ENCODE results near the gene SOCS2.

SOCS2 gene

GRCh38 chr12:93594766-93595311 lies 22.4 kb downstream of the SOCS2 start:
- TF ChIP-seq OSR1 (CRISPR knock-in tag; IDR thresholded peaks at IDR 0.05) (no peak), ZFP30 (CRISPR knock-in tag; IDR thresholded peaks at IDR 0.05) (no peak), ZNF565 (CRISPR knock-in tag; conservative IDR thresholded peaks at IDR 0.05; ENCODE audit: low read depth) (no peak)
- ATAC-seq: no peak

GRCh38 chr12:93595351-93595750 lies 22.9 kb downstream of the SOCS2 start:
- ATAC-seq: peak; percentile 27
- no peak for TF ChIP-seq TOX (CRISPR knock-in tag; IDR thresholded peaks at IDR 0.05; ENCODE audit: borderline replicate concordance)
- no peak for TF ChIP-seq ZFP3 (CRISPR knock-in tag; IDR thresholded peaks at IDR 0.05)
- TF ChIP-seq BACH2 (CRISPR knock-in tag; IDR thresholded peaks at IDR 0.05; ENCODE audit: borderline replicate concordance): no peak
- TF ChIP-seq ZC3H10 (CRISPR knock-in tag; IDR thresholded peaks at IDR 0.05): 0 out of 2 replicates have a peak, but pooled peaks have one; percentile 34

DNA sequence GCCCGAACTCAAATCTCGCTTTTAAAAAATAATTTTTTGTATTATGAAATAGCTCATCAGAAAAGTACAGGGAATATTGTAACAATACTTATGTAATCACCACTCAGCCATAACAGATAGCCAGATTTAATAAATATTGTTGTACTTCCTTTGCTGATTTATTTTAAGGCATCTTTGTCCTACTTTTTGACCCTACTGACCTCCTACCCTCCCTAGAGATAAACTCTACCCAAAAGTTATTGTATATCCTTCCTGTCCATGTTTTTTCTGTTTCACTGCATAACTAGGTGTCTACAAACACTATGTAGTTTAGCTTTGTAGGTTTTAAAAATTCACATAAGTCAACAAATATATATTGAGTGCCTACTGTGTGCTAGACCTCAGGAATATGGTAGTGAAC lies 25.1 kb downstream of the SOCS2 start:
- no peak for ATAC-seq

More for the DNA sequence above, 25.1 kb downstream of the SOCS2 start:
- TF ChIP-seq BACH2 (CRISPR knock-in tag; IDR thresholded peaks at IDR 0.05; ENCODE audit: borderline replicate concordance) (no peak), ZNF70 (CRISPR knock-in tag; IDR thresholded peaks at IDR 0.05) (no peak), ZC3H10 (CRISPR knock-in tag; IDR thresholded peaks at IDR 0.05) (no peak), ISL1 (CRISPR knock-in tag; IDR thresholded peaks at IDR 0.05) (no peak), CSDC2 (CRISPR knock-in tag; IDR thresholded peaks at IDR 0.05) (no peak), POU6F1 (CRISPR knock-in tag; IDR thresholded peaks at IDR 0.05; ENCODE audit: borderline replicate concordance, low read depth) (no peak), RARB (CRISPR knock-in tag; IDR thresholded peaks at IDR 0.05) (no peak), TCF4 (CRISPR knock-in tag; IDR thresholded peaks at IDR 0.05; ENCODE audit: borderline replicate concordance) (no peak), OSR1 (CRISPR knock-in tag; IDR thresholded peaks at IDR 0.05) (no peak), SNAI2 (CRISPR knock-in tag; IDR thresholded peaks at IDR 0.05) (no peak), CREB5 (CRISPR knock-in tag; IDR thresholded peaks at IDR 0.05; ENCODE audit: low read depth) (no peak), ZFP30 (CRISPR knock-in tag; IDR thresholded peaks at IDR 0.05) (no peak), ZFP3 (CRISPR knock-in tag; IDR thresholded peaks at IDR 0.05) (no peak), ZNF8 (CRISPR knock-in tag; IDR thresholded peaks at IDR 0.05) (no peak), ESRRG (CRISPR knock-in tag; IDR thresholded peaks at IDR 0.05) (no peak), PATZ1 (CRISPR knock-in tag; IDR thresholded peaks at IDR 0.05; ENCODE audit: borderline replicate concordance) (no peak), ZNF565 (CRISPR knock-in tag; conservative IDR thresholded peaks at IDR 0.05; ENCODE audit: low read depth) (no peak), GLIS3 (CRISPR knock-in tag; IDR thresholded peaks at IDR 0.05) (no peak), PPARA (CRISPR knock-in tag; IDR thresholded peaks at IDR 0.05; ENCODE audit: borderline replicate concordance) (no peak)
- TF ChIP-seq, protein P1, sequence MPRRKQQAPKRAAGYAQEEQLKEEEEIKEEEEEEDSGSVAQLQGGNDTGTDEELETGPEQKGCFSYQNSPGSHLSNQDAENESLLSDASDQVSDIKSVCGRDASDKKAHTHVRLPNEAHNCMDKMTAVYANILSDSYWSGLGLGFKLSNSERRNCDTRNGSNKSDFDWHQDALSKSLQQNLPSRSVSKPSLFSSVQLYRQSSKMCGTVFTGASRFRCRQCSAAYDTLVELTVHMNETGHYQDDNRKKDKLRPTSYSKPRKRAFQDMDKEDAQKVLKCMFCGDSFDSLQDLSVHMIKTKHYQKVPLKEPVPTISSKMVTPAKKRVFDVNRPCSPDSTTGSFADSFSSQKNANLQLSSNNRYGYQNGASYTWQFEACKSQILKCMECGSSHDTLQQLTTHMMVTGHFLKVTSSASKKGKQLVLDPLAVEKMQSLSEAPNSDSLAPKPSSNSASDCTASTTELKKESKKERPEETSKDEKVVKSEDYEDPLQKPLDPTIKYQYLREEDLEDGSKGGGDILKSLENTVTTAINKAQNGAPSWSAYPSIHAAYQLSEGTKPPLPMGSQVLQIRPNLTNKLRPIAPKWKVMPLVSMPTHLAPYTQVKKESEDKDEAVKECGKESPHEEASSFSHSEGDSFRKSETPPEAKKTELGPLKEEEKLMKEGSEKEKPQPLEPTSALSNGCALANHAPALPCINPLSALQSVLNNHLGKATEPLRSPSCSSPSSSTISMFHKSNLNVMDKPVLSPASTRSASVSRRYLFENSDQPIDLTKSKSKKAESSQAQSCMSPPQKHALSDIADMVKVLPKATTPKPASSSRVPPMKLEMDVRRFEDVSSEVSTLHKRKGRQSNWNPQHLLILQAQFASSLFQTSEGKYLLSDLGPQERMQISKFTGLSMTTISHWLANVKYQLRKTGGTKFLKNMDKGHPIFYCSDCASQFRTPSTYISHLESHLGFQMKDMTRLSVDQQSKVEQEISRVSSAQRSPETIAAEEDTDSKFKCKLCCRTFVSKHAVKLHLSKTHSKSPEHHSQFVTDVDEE (CRISPR knock-in tag; IDR thresholded peaks at IDR 0.05): no peak
